ENCODE measurements around the gene RALGPS1. TPM values are rescaled to one million over a fixed set of nuclear protein-coding genes. Genes with fewer than 3 reads are reported as not detected.

Gene RALGPS1
- total and polyA plus RNA-seq, 2 of the 8 experiments (the other 6 are each of a cell fraction or from before 2014, with no cell fraction given), result 20.0 to 23.5 TPM

DNA sequence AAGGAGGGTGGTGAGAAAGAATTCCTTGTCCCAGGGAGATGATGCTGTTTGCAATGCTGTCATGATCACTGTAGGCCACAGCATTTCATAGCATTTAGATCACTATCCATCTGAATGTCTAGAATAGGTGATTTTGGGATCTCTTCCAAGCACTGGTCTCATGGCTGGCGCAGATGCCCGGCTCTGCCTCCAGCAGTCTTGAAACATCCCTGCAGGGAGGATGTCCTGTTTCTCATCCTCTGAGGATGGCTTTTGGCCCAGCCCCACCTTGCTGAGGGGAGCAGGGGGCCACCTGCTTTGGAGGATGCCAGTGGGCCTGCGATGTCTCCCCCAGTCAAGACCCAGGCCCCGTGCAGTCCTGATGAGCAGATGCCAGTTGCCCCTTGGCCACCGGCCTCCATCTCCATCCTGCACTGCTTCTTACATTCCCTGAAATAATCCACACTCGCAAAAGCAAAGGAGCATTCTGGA is 286.5 kb downstream of the RALGPS1 start:
- H3K9ac ChIP-seq (replicated peaks in 1 of 4; ENCODE audit: extremely low read depth in 1 of 4, low read depth in 3 of 4, low read length in 3 of 4), result no peak overlapping the region
- no peaks in the 10 kb centered on the region for H3K79me2 ChIP-seq (ENCODE audit: control insufficient read depth in 1 of 2, insufficient read depth in 2 of 2, low read length in 2 of 2)
- H3K79me1 ChIP-seq (ENCODE audit: low read depth, low read length), result no peaks in the 10 kb centered on the region
- ChIA-PET POLR2A (ENCODE audit: partially characterized antibody) (interaction anchor here (1.1 kb wide), 1 partner anchor 23 kb away, joined by 3 read pairs; no protein-coding TSS in a partner anchor), CTCF (ENCODE audit: partially characterized antibody) (interaction anchor here (0.8 to 11.2 kb wide), 15 partner anchors 9 to 267 kb away, joined by 3 to 168 read pairs (median 10); no protein-coding TSS in a partner anchor)
- no peak overlapping the region for H2BK20ac ChIP-seq (ENCODE audit: low read length)
- H3K36me3 ChIP-seq (ENCODE audit: control insufficient read depth in 2 of 4, insufficient read depth in 4 of 4, low read length in 3 of 4), result no peaks in the 10 kb centered on the region
- no peaks in the 10 kb centered on the region for H3K9me3 ChIP-seq (ENCODE audit: insufficient read depth in 2 of 2, low read depth in 1 of 2, low read length in 1 of 2)
- H3K18ac ChIP-seq (ENCODE audit: extremely low read depth, low read length), result no peak overlapping the region
- DNase-seq (ENCODE audit: low read depth in 1 of 2, low spot score in 2 of 2), result no peak
- no peak overlapping the region for H2BK12ac ChIP-seq (ENCODE audit: low read depth, low read length)
- no peaks in the 10 kb centered on the region for H3K27me3 ChIP-seq (replicated peaks in 1 of 4; ENCODE audit: control insufficient read depth in 3 of 4, extremely low read depth in 1 of 4, insufficient read depth in 3 of 4, low read length in 3 of 4)
- H3K14ac ChIP-seq (ENCODE audit: insufficient read length), result no peak overlapping the region
- no peak overlapping the region for H2AK5ac ChIP-seq (ENCODE audit: low read depth, low read length)
- H3K23ac ChIP-seq (ENCODE audit: insufficient read length), result no peak overlapping the region
- no peak overlapping the region for H3K56ac ChIP-seq (replicated peaks; ENCODE audit: insufficient read length, low read depth, low read length)
- H3K4me2 ChIP-seq (ENCODE audit: insufficient read depth in 1 of 2, low read depth in 2 of 2, low read length in 2 of 2), result no peak overlapping the region
- TF ChIP-seq BRCA1 (IDR thresholded peaks at IDR 0.05; ENCODE audit: low read depth, low read length), result no peak
- no peak for TF ChIP-seq FOSL1 (IDR thresholded peaks at IDR 0.05; ENCODE audit: insufficient read depth, low read depth, low read length)
- TF ChIP-seq, protein P1, sequence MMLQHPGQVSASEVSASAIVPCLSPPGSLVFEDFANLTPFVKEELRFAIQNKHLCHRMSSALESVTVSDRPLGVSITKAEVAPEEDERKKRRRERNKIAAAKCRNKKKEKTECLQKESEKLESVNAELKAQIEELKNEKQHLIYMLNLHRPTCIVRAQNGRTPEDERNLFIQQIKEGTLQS (IDR thresholded peaks at IDR 0.05; ENCODE audit: insufficient read depth, low read depth, low read length), result no peak
- TF ChIP-seq TCF12 (IDR thresholded peaks at IDR 0.05; ENCODE audit: low read depth, low read length), result no peak
- no peak for TF ChIP-seq SRF (IDR thresholded peaks at IDR 0.05; ENCODE audit: low read depth, low read length)
- no peak for TF ChIP-seq TBP (IDR thresholded peaks at IDR 0.05; ENCODE audit: low read depth, low read length)
- no peak overlapping the region for H2AFZ ChIP-seq (ENCODE audit: low read length)
- H3K4me1 ChIP-seq (replicated peaks in 1 of 4; ENCODE audit: control insufficient read depth in 3 of 4, insufficient read depth in 4 of 4, low read length in 3 of 4), result peaks cover 0 to 4% (median under 1%) of the 10 kb centered on the region in 4 experiments; a peak in 4 of 7 replicates
- H2BK15ac ChIP-seq (ENCODE audit: low read length), result no peak overlapping the region
- no peaks in the 10 kb centered on the region for H3K23me2 ChIP-seq (ENCODE audit: low read depth, low read length)
- H4K8ac ChIP-seq (ENCODE audit: extremely low read depth, insufficient read depth, low read length), result no peak overlapping the region
- H4K5ac ChIP-seq (ENCODE audit: insufficient read length, low read depth, low read length), result no peak overlapping the region
- no peak overlapping the region for H2BK120ac ChIP-seq (replicated peaks; ENCODE audit: low read depth, low read length)
- no peak for FAIRE-seq
- no peak overlapping the region for H3K27ac ChIP-seq (ENCODE audit: low read depth, low read length)
- no peak overlapping the region for H3K4me3 ChIP-seq (ENCODE audit: extremely low read depth in 1 of 4, insufficient read depth in 2 of 4, low read depth in 3 of 4, low read length in 4 of 4)
- H4K91ac ChIP-seq (replicated peaks; ENCODE audit: insufficient read length, low read length), result no peak overlapping the region
- peaks cover 0 to 4% of the 10 kb centered on the region in 2 experiments for H4K20me1 ChIP-seq (replicated peaks in 1 of 2; ENCODE audit: control insufficient read depth in 1 of 2, insufficient read depth in 2 of 2, low read length in 2 of 2)
- H3K4ac ChIP-seq (replicated peaks; ENCODE audit: insufficient read length, low read depth, low read length), result no peak overlapping the region
- H2BK5ac ChIP-seq (ENCODE audit: low read depth, low read length), result no peak overlapping the region
- 92% methylated on average over 6 of the region's 6 CpGs; no CpG with 5 or more reads in 1 of the 2 experiments for WGBS, 2 experiments (ENCODE audit: extremely low coverage in 1 of 2, insufficient coverage in 1 of 2, insufficient read length in 1 of 2, insufficient replicate concordance in 2 of 2, low coverage in 1 of 2, low lambda C conversion rate in 2 of 2, missing lambda C conversion rate in 1 of 2)

All from H1 (cell line).